IMR-90 (cell line): ENCODE measurements around the gene OR6K6. TPM values are rescaled to one million over a fixed set of nuclear protein-coding genes. Genes with fewer than 3 reads are reported as not detected.

Source experiments
- ATAC-seq: fragments of 200-7000 bp; cut with Tn5 transposase; 2 replicates; pipeline ENCODE4 v1.9.1; 2020; ENCODE audit warnings: low read depth, mild to moderate bottlenecking, moderate library complexity
- BruUV-seq: library from RNA; stranded (reverse); fragments of 400-500 nt; replicated peaks from 2 replicates; lab custom pipeline; 2021; lab: Mats Ljungman, UMichigan
- CTCF ChIA-PET: fragments of 300-600 bp; formaldehyde crosslinking; extraction: SDS; loops from one replicate; lab custom pipeline; 2021; ENCODE audit warnings: antibody characterized with exemption; lab: Yijun Ruan, JAX
- POLR2A ChIA-PET: fragments of 300-600 bp; sonication (Branson Sonifier 250); formaldehyde crosslinking; loops from one replicate; lab custom pipeline; 2022; ENCODE audit warnings: antibody characterized with exemption; ENCODE audit not compliant: unreplicated experiment; lab: Charles Lee
- DNase-seq: peaks from one replicate; pipeline ENCODE4 v3.0.0; 2013
- H2AFZ ChIP-seq: replicated peaks from 2 replicates; pipeline ENCODE3; 2013; ENCODE audit warnings: low read length, mild to moderate bottlenecking; ENCODE audit not compliant: poor library complexity
- H2AK5ac ChIP-seq: 2 replicates; pipeline ENCODE4 v1.6.1; 2013; ENCODE audit warnings: low read depth, low read length, inconsistent platforms
- H2AK9ac ChIP-seq: replicated peaks from 2 replicates; pipeline ENCODE3; 2013; ENCODE audit warnings: mild to moderate bottlenecking, low read depth, low read length, moderate library complexity; ENCODE audit not compliant: poor library complexity
- H2BK120ac ChIP-seq: 2 replicates; pipeline ENCODE4 v1.6.1; 2013; ENCODE audit warnings: low read depth, low read length, inconsistent platforms
- H2BK15ac ChIP-seq: 3 replicates; pipeline ENCODE4 v1.6.1; 2013; ENCODE audit warnings: low read depth, low read length, inconsistent platforms
- H2BK20ac ChIP-seq: 2 replicates; pipeline ENCODE4 v1.6.1; 2013; ENCODE audit warnings: low read depth, mild to moderate bottlenecking, inconsistent platforms, low read length, moderate library complexity
- H2BK5ac ChIP-seq: 2 replicates; pipeline ENCODE4 v1.6.1; 2013; ENCODE audit warnings: mild to moderate bottlenecking, low read depth, low read length, inconsistent platforms; ENCODE audit not compliant: poor library complexity, severe bottlenecking
- H3K14ac ChIP-seq: replicated peaks from 2 replicates; pipeline ENCODE4 v1.6.1; 2013; ENCODE audit warnings: low read depth, low read length, inconsistent platforms
- H3K18ac ChIP-seq: 2 replicates; pipeline ENCODE4 v1.6.1; 2013; ENCODE audit warnings: low read depth, low read length, control low read depth
- H3K23ac ChIP-seq: 2 replicates; pipeline ENCODE4 v1.6.1; 2013; ENCODE audit warnings: low read depth, low read length, inconsistent platforms
- H3K27ac ChIP-seq: 2 replicates; pipeline ENCODE4 v1.5.1; 2013; ENCODE audit warnings: mild to moderate bottlenecking, control low read depth, low read length; ENCODE audit not compliant: insufficient read depth
- H3K27me3 ChIP-seq: 2 replicates; pipeline ENCODE4 v1.6.1; 2013; ENCODE audit warnings: low read length; ENCODE audit not compliant: control insufficient read depth, insufficient read depth
- H3K36me3 ChIP-seq: 2 replicates; pipeline ENCODE4 v1.6.1; 2013; ENCODE audit warnings: low read length, mixed read lengths; ENCODE audit not compliant: control insufficient read depth, insufficient read depth
- H3K4ac ChIP-seq: 2 replicates; pipeline ENCODE4 v1.6.1; 2013; ENCODE audit warnings: low read depth, low read length, inconsistent platforms
- H3K4me1 ChIP-seq: 2 replicates; pipeline ENCODE4 v1.6.1; 2013; ENCODE audit warnings: low read length, mixed read lengths; ENCODE audit not compliant: control insufficient read depth, insufficient read depth
- H3K4me2 ChIP-seq: 2 replicates; pipeline ENCODE4 v1.6.1; 2013; ENCODE audit warnings: low read depth, mild to moderate bottlenecking, control low read depth, low read length, moderate library complexity
- H3K4me3 ChIP-seq: 2 replicates; pipeline ENCODE4 v1.5.1; 2013; ENCODE audit warnings: low read depth, mild to moderate bottlenecking, control low read depth, low read length, moderate library complexity; ENCODE audit not compliant: insufficient read depth
- H3K56ac ChIP-seq: 2 replicates; pipeline ENCODE4 v1.6.1; 2013; ENCODE audit warnings: low read length, inconsistent platforms; ENCODE audit not compliant: insufficient read depth; ENCODE audit errors: extremely low read depth
- H3K79me1 ChIP-seq, 2 experiments: 2 replicates each; pipeline ENCODE4 v1.6.1; 2013; ENCODE audit warnings: low read length in 2 of 2, inconsistent platforms in 1 of 2, low read depth in 1 of 2
- H3K9ac ChIP-seq: 2 replicates; pipeline ENCODE4 v1.6.1; 2013; ENCODE audit warnings: low read depth, low read length, control low read depth
- H3K9me1 ChIP-seq: 2 replicates; pipeline ENCODE4 v1.6.1; 2013; ENCODE audit warnings: low read length, inconsistent platforms; ENCODE audit not compliant: insufficient read depth
- H3K9me3 ChIP-seq: 2 replicates; pipeline ENCODE4 v1.6.1; 2013; ENCODE audit warnings: low read length; ENCODE audit not compliant: control insufficient read depth, insufficient read depth
- H4K20me1 ChIP-seq: 2 replicates; pipeline ENCODE4 v1.6.1; 2013; ENCODE audit warnings: low read length, inconsistent platforms; ENCODE audit not compliant: insufficient read depth
- H4K5ac ChIP-seq: 2 replicates; pipeline ENCODE4 v1.6.1; 2013; ENCODE audit warnings: mild to moderate bottlenecking, low read depth, low read length, control low read depth
- H4K8ac ChIP-seq, 2 experiments: 2 replicates each; pipeline ENCODE4 v1.6.1; 2013; ENCODE audit warnings: low read depth in 2 of 2, low read length in 2 of 2, control low read depth in 1 of 2, inconsistent platforms in 1 of 2
- H4K91ac ChIP-seq: 2 replicates; pipeline ENCODE4 v1.6.1; 2013; ENCODE audit warnings: low read depth, low read length, inconsistent platforms; ENCODE audit not compliant: insufficient read depth
- CEBPB ChIP-seq: IDR thresholded peaks from 2 replicates; pipeline ENCODE4 v1.6.1; 2012; ENCODE audit warnings: low read depth, low read length, improper control_type of control experiment
- CHD1 ChIP-seq: IDR thresholded peaks from 2 replicates; pipeline ENCODE4 v1.6.1; 2012; ENCODE audit warnings: low read depth, low read length, improper control_type of control experiment
- FOS ChIP-seq: fragments of 150-350 bp; IDR thresholded peaks from 2 replicates; pipeline ENCODE4 v1.6.1; 2016; ENCODE audit warnings: low read depth, low read length
- MXI1 ChIP-seq: IDR thresholded peaks from 2 replicates; pipeline ENCODE4 v1.6.1; 2012; ENCODE audit warnings: low read depth, mild to moderate bottlenecking, low read length, moderate library complexity, borderline replicate concordance
- NFE2L2 ChIP-seq: fragments of 150-350 bp; IDR thresholded peaks from 2 replicates; pipeline ENCODE4 v1.6.1; 2016; ENCODE audit warnings: low read depth, mild to moderate bottlenecking, low read length
- POLR2A ChIP-seq: IDR thresholded peaks from 2 replicates; pipeline ENCODE4 v1.6.1; 2012; ENCODE audit warnings: mild to moderate bottlenecking, low read depth, low read length
- RAD21 ChIP-seq: IDR thresholded peaks from 2 replicates; pipeline ENCODE4 v1.6.1; 2012; ENCODE audit warnings: low read length, improper control_type of control experiment
- RCOR1 ChIP-seq: IDR thresholded peaks from 2 replicates; pipeline ENCODE4 v1.6.1; 2012; ENCODE audit warnings: mild to moderate bottlenecking, low read length, improper control_type of control experiment; ENCODE audit not compliant: insufficient replicate concordance
- RFX5 ChIP-seq: IDR thresholded peaks from 2 replicates; pipeline ENCODE4 v1.8.0; 2012; ENCODE audit warnings: low read depth, mild to moderate bottlenecking, low read length, moderate library complexity
- SMC3 ChIP-seq: fragments of 150-350 bp; IDR thresholded peaks from 2 replicates; pipeline ENCODE4 v1.6.1; 2016; ENCODE audit warnings: low read depth, mild to moderate bottlenecking, antibody characterized with exemption, low read length, moderate library complexity
- whole genome bisulfite sequencing, 2 experiments: methylation state at CpG; one replicate each; pipeline versions ENCODE4 v1.1.5 to v1.1.7; 2013; ENCODE audit warnings: missing lambda C conversion rate in 2 of 2; ENCODE audit not compliant: insufficient read length in 1 of 2; ENCODE audit errors: extremely low coverage in 2 of 2; 5-methylcytosine and 5-hydroxymethylcytosine counted together
- dilution Hi-C: fragments of 300-500 bp; cut with HindIII; formaldehyde crosslinking; loops from one replicate; pipeline ENCODE4 v1.14.3; 2018; ENCODE audit warnings: low sequenced_read_pairs; ENCODE audit not compliant: unreplicated experiment
- in situ Hi-C: fragments of 300-500 bp; cut with MboI; formaldehyde crosslinking; loops from 3 replicates; pipeline ENCODE4 v1.14.3; 2019; ENCODE audit warnings: low sequenced_read_pairs, inconsistent platforms, mixed read lengths
- intact Hi-C: fragments of 100-400 bp; cut with micrococcal nuclease; formaldehyde crosslinking; loops from 2 replicates; pipeline ENCODE4 v1.10.0; 2022
- polyA plus RNA-seq, 3 experiments: library from polyadenylated mRNA; depleted of rRNA; stranded (reverse); fragments of >200 nt; gene quantifications; 2 replicates each; pipeline ENCODE4 v1.2.3, GENCODE V29; 2012; ENCODE audit warnings: low replicate concordance in 1 of 3
- total RNA-seq: library from RNA; depleted of rRNA; stranded (reverse); fragments of >200 nt; gene quantifications from 2 replicates; pipeline ENCODE4 v1.2.3, GENCODE V29; 2012
- TF ChIP-seq, protein P1 (sequence below): fragments of 150-350 bp; IDR thresholded peaks from 2 replicates; pipeline ENCODE4 v1.6.1; 2016; ENCODE audit warnings: low read depth, mild to moderate bottlenecking, low read length, moderate library complexity, borderline replicate concordance
- TF ChIP-seq, protein P2 (sequence below): fragments of 150-350 bp; IDR thresholded peaks from 2 replicates; pipeline ENCODE4 v1.6.1; 2017; ENCODE audit warnings: mild to moderate bottlenecking, antibody characterized with exemption, low read length, low read depth
- TF ChIP-seq, protein P3 (sequence below): conservative IDR thresholded peaks from 2 replicates; pipeline ENCODE4 v1.5.1; 2012; ENCODE audit warnings: mild to moderate bottlenecking, low read depth, low read length, improper control_type of control experiment

OR6K6 gene
- total and polyA plus RNA-seq, 2 of the 4 experiments (the other 2 are of a cell fraction): not detected

- Histone ChIP-seq H4K91ac (no peak overlapping the region), H2BK15ac (no peak overlapping the region), H3K18ac (no peak overlapping the region), H2AK5ac (no peak overlapping the region), H3K4me2 (no peak overlapping the region), H3K4me1 (no peaks in the 10 kb centered on the region), H4K20me1 (no peaks in the 10 kb centered on the region), H4K8ac (no peak overlapping the region), H3K4me3 (no peak overlapping the region), H3K79me1 (no peaks in the 10 kb centered on the region), H3K4ac (no peak overlapping the region), H2BK20ac (no peak overlapping the region), H2BK5ac (no peak overlapping the region), H3K56ac (no peak overlapping the region), H2BK120ac (no peak overlapping the region), H3K9ac (no peak overlapping the region), H3K27ac (no peak overlapping the region), H3K23ac (no peak overlapping the region), H3K27me3 (no peaks in the 10 kb centered on the region), H3K36me3 (no peaks in the 10 kb centered on the region), H3K14ac (no peak overlapping the region), H2AFZ (no peak overlapping the region), H2AK9ac (no peak overlapping the region), H3K9me1 (no peaks in the 10 kb centered on the region), H4K5ac (no peak overlapping the region), H3K9me3 (no peaks in the 10 kb centered on the region)
- DNase-seq (no peak), ATAC-seq (no peak)
- 0% methylated on average over 1 of the region's 4 CpGs; no CpG with 5 or more reads in 1 of the 2 experiments for WGBS, 2 experiments
- dilution Hi-C loops: no loop called here
- CTCF ChIA-PET: no interaction called here
- intact Hi-C loops: no loop called here
- TF ChIP-seq, protein P1, sequence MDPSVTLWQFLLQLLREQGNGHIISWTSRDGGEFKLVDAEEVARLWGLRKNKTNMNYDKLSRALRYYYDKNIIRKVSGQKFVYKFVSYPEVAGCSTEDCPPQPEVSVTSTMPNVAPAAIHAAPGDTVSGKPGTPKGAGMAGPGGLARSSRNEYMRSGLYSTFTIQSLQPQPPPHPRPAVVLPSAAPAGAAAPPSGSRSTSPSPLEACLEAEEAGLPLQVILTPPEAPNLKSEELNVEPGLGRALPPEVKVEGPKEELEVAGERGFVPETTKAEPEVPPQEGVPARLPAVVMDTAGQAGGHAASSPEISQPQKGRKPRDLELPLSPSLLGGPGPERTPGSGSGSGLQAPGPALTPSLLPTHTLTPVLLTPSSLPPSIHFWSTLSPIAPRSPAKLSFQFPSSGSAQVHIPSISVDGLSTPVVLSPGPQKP: no peak
- TF ChIP-seq, protein P2, sequence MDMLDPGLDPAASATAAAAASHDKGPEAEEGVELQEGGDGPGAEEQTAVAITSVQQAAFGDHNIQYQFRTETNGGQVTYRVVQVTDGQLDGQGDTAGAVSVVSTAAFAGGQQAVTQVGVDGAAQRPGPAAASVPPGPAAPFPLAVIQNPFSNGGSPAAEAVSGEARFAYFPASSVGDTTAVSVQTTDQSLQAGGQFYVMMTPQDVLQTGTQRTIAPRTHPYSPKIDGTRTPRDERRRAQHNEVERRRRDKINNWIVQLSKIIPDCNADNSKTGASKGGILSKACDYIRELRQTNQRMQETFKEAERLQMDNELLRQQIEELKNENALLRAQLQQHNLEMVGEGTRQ: no peak
- TF ChIP-seq CEBPB: no peak
- TF ChIP-seq, protein P3, sequence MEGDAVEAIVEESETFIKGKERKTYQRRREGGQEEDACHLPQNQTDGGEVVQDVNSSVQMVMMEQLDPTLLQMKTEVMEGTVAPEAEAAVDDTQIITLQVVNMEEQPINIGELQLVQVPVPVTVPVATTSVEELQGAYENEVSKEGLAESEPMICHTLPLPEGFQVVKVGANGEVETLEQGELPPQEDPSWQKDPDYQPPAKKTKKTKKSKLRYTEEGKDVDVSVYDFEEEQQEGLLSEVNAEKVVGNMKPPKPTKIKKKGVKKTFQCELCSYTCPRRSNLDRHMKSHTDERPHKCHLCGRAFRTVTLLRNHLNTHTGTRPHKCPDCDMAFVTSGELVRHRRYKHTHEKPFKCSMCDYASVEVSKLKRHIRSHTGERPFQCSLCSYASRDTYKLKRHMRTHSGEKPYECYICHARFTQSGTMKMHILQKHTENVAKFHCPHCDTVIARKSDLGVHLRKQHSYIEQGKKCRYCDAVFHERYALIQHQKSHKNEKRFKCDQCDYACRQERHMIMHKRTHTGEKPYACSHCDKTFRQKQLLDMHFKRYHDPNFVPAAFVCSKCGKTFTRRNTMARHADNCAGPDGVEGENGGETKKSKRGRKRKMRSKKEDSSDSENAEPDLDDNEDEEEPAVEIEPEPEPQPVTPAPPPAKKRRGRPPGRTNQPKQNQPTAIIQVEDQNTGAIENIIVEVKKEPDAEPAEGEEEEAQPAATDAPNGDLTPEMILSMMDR: no peak
- TF ChIP-seq SMC3: no peak
- no peak for TF ChIP-seq MXI1
- no peak for TF ChIP-seq POLR2A
- TF ChIP-seq FOS: no peak
- no peak for TF ChIP-seq RFX5
- no peak for TF ChIP-seq RAD21
- no peak for TF ChIP-seq RCOR1
- no peak for TF ChIP-seq NFE2L2
- TF ChIP-seq CHD1: no peak
- no TSS peak for BruUV-seq
- in situ Hi-C loops: no loop called here
- POLR2A ChIA-PET: no interaction called here
Measured at GRCh38 chr1:158711098-158711497, 43.4 kb upstream of the OR6K6 start.
